ENCODE data around the gene ADAMTS4. TPM values are rescaled to one million over a fixed set of nuclear protein-coding genes. Genes with fewer than 3 reads are reported as not detected.
A peak's percentile ranks its signal among the peaks of the same experiment; 100 is the strongest.

ADAMTS4 gene
- total and polyA plus RNA-seq, 9 of the 15 experiments (the other 6 are each of a cell fraction or from before 2014, with no cell fraction given) = 0.07 to 3.7 (median 0.41) TPM

DNA sequence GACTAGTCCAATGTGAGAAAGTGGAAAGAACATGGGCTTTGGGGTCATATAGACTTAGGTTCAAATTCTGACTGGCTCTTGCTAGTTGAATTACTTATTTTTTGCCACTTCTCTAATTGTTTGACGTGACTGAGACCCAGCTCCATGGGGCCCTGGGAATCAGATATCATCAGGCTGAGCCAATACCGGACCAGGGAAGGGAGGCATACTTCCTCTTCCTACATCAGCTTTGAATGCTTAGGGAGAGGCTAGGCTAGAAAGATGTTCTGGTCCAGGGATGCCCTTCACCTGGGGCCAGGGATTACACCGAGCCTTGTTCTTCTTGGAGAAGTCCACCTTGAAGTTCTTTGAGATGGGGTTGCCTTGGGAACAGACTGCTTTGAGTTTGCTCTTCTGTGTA is 42.8 kb upstream of the ADAMTS4 start (continued):
- TF ChIP-seq RFX1 (IDR thresholded peaks at IDR 0.05) (peak; percentile 56), ZNF124 (CRISPR knock-in tag; IDR thresholded peaks at IDR 0.05) (no peak), RCOR1 (IDR thresholded peaks at IDR 0.05; ENCODE audit: borderline replicate concordance in 1 of 2, low read depth in 2 of 2, low read length in 2 of 2) (peak in 1 of 2 experiments; percentile 63; a peak in 2 of 4 replicates), ZNF263 (CRISPR knock-in tag; IDR thresholded peaks at IDR 0.05; ENCODE audit: borderline replicate concordance) (no peak), CTBP1 (IDR thresholded peaks at IDR 0.05; ENCODE audit: borderline replicate concordance) (peak; percentile 80), JUND (IDR thresholded peaks at IDR 0.05; ENCODE audit: borderline replicate concordance, low read depth, low read length) (no peak), JUND (tag; IDR thresholded peaks at IDR 0.05; ENCODE audit: borderline replicate concordance, low read depth, low read length) (no peak), GATAD2B (IDR thresholded peaks at IDR 0.05; ENCODE audit: borderline replicate concordance) (no peak), ZNF354B (CRISPR knock-in tag; IDR thresholded peaks at IDR 0.05) (no peak), ESRRB (CRISPR knock-in tag; IDR thresholded peaks at IDR 0.05; ENCODE audit: borderline replicate concordance) (no peak), SRSF1 (IDR thresholded peaks at IDR 0.05; ENCODE audit: low read depth, low read length) (no peak), EHMT2 (IDR thresholded peaks at IDR 0.05) (no peak), TGIF2 (CRISPR knock-in tag; IDR thresholded peaks at IDR 0.05) (no peak), HIVEP1 (CRISPR knock-in tag; IDR thresholded peaks at IDR 0.05) (no peak), ZNF444 (CRISPR knock-in tag; IDR thresholded peaks at IDR 0.05) (no peak)
- TF ChIP-seq, protein P1, sequence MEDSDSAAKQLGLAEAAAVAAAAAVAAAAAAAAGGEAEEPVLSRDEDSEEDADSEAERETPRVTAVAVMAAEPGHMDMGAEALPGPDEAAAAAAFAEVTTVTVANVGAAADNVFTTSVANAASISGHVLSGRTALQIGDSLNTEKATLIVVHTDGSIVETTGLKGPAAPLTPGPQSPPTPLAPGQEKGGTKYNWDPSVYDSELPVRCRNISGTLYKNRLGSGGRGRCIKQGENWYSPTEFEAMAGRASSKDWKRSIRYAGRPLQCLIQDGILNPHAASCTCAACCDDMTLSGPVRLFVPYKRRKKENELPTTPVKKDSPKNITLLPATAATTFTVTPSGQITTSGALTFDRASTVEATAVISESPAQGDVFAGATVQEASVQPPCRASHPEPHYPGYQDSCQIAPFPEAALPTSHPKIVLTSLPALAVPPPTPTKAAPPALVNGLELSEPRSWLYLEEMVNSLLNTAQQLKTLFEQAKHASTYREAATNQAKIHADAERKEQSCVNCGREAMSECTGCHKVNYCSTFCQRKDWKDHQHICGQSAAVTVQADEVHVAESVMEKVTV (CRISPR knock-in tag; IDR thresholded peaks at IDR 0.05) = no peak
- TF ChIP-seq, protein P2, sequence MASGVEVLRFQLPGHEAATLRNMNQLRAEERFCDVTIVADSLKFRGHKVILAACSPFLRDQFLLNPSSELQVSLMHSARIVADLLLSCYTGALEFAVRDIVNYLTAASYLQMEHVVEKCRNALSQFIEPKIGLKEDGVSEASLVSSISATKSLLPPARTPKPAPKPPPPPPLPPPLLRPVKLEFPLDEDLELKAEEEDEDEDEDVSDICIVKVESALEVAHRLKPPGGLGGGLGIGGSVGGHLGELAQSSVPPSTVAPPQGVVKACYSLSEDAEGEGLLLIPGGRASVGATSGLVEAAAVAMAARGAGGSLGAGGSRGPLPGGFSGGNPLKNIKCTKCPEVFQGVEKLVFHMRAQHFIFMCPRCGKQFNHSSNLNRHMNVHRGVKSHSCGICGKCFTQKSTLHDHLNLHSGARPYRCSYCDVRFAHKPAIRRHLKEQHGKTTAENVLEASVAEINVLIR (CRISPR knock-in tag; IDR thresholded peaks at IDR 0.05) = no peak
